Osteoblast (primary cell): ENCODE measurements around the gene EMSY. TPM values are rescaled to one million over a fixed set of nuclear protein-coding genes. Genes with fewer than 3 reads are reported as not detected.
"Not testable (repeated sequence)": the region's sequence is repeated elsewhere in the genome, so short reads cannot be mapped to it uniquely, and the experiment has no call there.

ENCODE experiments used
- DNase-seq: peaks from one replicate; pipeline ENCODE4 v3.0.0; 2011; ENCODE audit warnings: low spot score, mixed read lengths; ENCODE audit not compliant: insufficient read length; ENCODE audit errors: missing footprints
- H2AFZ ChIP-seq: 2 replicates; pipeline ENCODE4 v1.6.0; 2011; ENCODE audit warnings: mild to moderate bottlenecking, low read length
- H3K27ac ChIP-seq: 2 replicates; pipeline ENCODE4 v1.5.1; 2011; ENCODE audit warnings: mild to moderate bottlenecking, low read depth, low read length, moderate library complexity
- H3K27me3 ChIP-seq: 2 replicates; pipeline ENCODE4 v1.6.0; 2012; ENCODE audit warnings: mild to moderate bottlenecking, control low read depth, inconsistent platforms, low read length, moderate library complexity; ENCODE audit not compliant: insufficient read depth
- H3K36me3 ChIP-seq: 2 replicates; pipeline ENCODE4 v1.5.1; 2011; ENCODE audit warnings: mild to moderate bottlenecking, low read length, control low read depth, moderate library complexity; ENCODE audit not compliant: insufficient read depth
- H3K4me1 ChIP-seq: 2 replicates; pipeline ENCODE4 v1.5.1; 2011; ENCODE audit warnings: mild to moderate bottlenecking, low read length, control low read depth, moderate library complexity; ENCODE audit not compliant: insufficient read depth
- H3K4me2 ChIP-seq: 2 replicates; pipeline ENCODE4 v1.6.0; 2011; ENCODE audit warnings: mild to moderate bottlenecking, low read length; ENCODE audit not compliant: insufficient read depth
- H3K4me3 ChIP-seq: fragments of 200-600 bp; sonication (generic); 3 replicates; pipeline ENCODE4 v1.5.1; 2012; ENCODE audit warnings: mild to moderate bottlenecking, low read length, inconsistent platforms; ENCODE audit not compliant: insufficient read depth
- H3K79me2 ChIP-seq: 2 replicates; pipeline ENCODE4 v1.6.0; 2012; ENCODE audit warnings: mild to moderate bottlenecking, low read length, control low read depth, inconsistent platforms; ENCODE audit not compliant: insufficient read depth
- H3K9me3 ChIP-seq: 2 replicates; pipeline ENCODE4 v1.5.1; 2011; ENCODE audit warnings: low read depth, low read length, control low read depth
- H4K20me1 ChIP-seq: 2 replicates; pipeline ENCODE4 v1.6.0; 2012; ENCODE audit warnings: mild to moderate bottlenecking, low read length, control low read depth; ENCODE audit not compliant: insufficient read depth
- total RNA-seq: library from RNA; depleted of rRNA; stranded (reverse); fragments of >200 nt; gene quantifications from 2 replicates; pipeline ENCODE4 v1.2.3, GENCODE V29; 2012
- TF ChIP-seq, protein P1 (sequence below): IDR thresholded peaks from 2 replicates; pipeline ENCODE4 v1.5.1; 2011; ENCODE audit warnings: mild to moderate bottlenecking, low read depth, low read length, moderate library complexity; ENCODE audit errors: extremely low read depth

The EMSY gene
- total RNA-seq, 1 donor: 17.4 TPM

DNA sequence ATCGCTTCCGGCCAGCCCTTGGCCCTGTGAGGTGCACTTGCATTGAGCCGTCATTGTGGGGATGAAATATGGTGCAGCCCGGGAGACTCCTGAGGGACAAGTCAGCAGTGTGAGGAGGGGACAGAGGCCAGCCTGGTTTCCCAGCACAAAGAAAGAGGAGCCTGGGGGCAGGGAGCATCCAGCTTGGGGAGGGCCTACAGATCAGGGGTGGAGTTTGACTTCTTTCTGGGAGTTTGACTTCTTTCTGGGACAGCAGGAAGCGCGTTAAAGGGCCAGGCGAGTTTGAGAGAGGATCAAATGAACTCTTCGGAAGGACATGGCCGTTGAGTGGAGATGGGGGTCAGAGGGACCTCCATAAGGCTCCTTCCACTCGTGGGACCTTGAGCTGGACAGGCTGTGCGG is 133.8 kb downstream of the EMSY start:
- DNase-seq: peak; percentile 80
- TF ChIP-seq, protein P1, sequence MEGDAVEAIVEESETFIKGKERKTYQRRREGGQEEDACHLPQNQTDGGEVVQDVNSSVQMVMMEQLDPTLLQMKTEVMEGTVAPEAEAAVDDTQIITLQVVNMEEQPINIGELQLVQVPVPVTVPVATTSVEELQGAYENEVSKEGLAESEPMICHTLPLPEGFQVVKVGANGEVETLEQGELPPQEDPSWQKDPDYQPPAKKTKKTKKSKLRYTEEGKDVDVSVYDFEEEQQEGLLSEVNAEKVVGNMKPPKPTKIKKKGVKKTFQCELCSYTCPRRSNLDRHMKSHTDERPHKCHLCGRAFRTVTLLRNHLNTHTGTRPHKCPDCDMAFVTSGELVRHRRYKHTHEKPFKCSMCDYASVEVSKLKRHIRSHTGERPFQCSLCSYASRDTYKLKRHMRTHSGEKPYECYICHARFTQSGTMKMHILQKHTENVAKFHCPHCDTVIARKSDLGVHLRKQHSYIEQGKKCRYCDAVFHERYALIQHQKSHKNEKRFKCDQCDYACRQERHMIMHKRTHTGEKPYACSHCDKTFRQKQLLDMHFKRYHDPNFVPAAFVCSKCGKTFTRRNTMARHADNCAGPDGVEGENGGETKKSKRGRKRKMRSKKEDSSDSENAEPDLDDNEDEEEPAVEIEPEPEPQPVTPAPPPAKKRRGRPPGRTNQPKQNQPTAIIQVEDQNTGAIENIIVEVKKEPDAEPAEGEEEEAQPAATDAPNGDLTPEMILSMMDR: no peak
- no peaks in the 10 kb centered on the region for H3K79me2 ChIP-seq
- no peak overlapping the region for H3K4me3 ChIP-seq
- no peaks in the 10 kb centered on the region for H3K36me3 ChIP-seq
- peak overlapping the region; percentile 64 for H3K27ac ChIP-seq
- peak overlapping the region; percentile 72 for H2AFZ ChIP-seq
- no peaks in the 10 kb centered on the region for H3K9me3 ChIP-seq
- no peaks in the 10 kb centered on the region for H3K27me3 ChIP-seq
- peak overlapping the region; percentile 33 for H3K4me2 ChIP-seq
- H4K20me1 ChIP-seq: no peaks in the 10 kb centered on the region
- peaks cover 49% of the 10 kb centered on the region for H3K4me1 ChIP-seq

DNA sequence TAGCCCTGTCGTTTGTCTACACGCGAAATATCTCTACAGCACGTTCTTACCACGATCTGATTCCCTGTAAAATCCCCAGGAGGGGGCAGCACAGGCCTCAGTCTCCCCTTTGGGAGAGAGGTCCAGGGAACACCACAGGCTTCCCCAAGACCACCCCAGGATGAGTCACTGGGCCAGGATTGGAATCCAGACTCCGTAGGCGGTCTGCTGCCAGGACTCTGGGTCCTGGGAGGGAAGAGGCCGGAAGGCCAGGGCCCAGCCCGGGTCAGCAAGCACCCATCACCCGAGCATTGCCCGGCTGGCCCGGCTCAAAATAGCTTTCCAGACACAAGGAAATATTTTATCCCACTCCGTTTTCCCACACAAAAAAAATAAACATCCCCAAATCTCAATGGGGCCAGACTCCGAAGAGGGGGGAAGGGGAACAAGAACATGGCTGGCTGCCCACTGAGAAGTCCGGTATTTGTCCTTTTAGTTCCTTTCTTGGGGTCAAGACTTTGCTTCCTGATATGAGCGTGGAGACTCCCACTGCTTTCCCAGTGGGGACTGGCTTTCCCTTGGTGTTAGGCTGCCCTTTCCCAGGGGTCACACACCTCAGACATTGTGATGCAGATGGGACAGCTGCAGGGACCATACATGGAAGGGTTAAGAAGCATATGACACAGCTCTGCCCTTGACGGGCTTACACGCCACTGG is 134.4 kb downstream of the EMSY start:
- H3K36me3 ChIP-seq: no peaks in the 10 kb centered on the region
- H3K27me3 ChIP-seq: no peaks in the 10 kb centered on the region
- H2AFZ ChIP-seq: peak overlapping the region; percentile 72
- no peaks in the 10 kb centered on the region for H3K79me2 ChIP-seq
- H3K4me1 ChIP-seq: peaks cover 44% of the 10 kb centered on the region
- no peaks in the 10 kb centered on the region for H4K20me1 ChIP-seq
- TF ChIP-seq, protein P1: peak; percentile 44
- no peaks in the 10 kb centered on the region for H3K9me3 ChIP-seq
- peak; percentile 85 for DNase-seq
- H3K4me3 ChIP-seq: peak overlapping the region; percentile 14
- H3K4me2 ChIP-seq: peak overlapping the region; percentile 33
- peak overlapping the region; percentile 64 for H3K27ac ChIP-seq

DNA sequence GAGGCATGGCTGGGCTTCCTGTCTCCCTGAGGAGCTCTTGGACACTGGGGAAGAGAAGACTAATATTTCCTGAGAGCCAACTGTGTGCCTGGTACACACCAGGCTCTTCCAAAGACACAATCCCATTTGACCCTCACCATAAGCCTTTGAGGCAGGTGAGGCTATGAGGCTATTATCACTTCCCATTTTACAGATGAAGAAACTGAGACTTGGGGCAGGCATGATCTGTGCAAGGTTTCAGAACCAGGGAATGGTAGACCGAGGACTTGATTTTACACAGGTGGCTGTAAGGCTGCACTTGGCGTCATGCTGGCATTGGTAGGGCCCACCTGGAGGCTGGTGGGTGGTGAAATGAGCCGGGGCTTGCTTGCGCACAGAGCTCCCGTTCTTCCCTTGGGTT is 134.9 kb downstream of the EMSY start:
- Histone ChIP-seq H3K27ac (peak overlapping the region; percentile 64), H3K27me3 (no peaks in the 10 kb centered on the region), H3K79me2 (no peaks in the 10 kb centered on the region), H3K4me3 (no peak overlapping the region), H3K36me3 (no peaks in the 10 kb centered on the region), H3K4me1 (peaks cover 38% of the 10 kb centered on the region), H2AFZ (peak overlapping the region; percentile 72), H4K20me1 (no peaks in the 10 kb centered on the region), H3K4me2 (peak overlapping the region; percentile 33), H3K9me3 (no peaks in the 10 kb centered on the region)
- TF ChIP-seq, protein P1: no peak
- no peak for DNase-seq

DNA sequence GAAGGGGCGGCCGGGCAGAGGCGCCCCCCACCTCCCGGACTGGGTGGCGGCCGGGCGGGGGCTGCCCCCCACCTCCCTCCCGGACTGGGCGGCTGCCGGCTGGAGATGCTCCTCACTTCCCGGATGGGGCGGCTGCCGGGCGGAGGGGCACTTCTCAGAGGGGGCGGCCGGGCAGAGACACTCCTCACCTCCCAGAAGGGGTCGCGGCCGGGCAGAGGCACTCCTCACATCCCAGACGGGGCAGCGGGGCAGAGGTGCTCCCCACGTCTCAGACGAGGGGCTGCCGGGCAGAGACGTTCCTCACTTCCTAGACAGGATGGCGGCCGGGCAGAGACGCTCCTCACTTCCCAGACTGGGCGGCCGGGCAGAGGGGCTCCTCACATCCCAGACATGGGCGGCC is 137.7 kb downstream of the EMSY start:
- H4K20me1 ChIP-seq, H3K27ac ChIP-seq, H2AFZ ChIP-seq, H3K36me3 ChIP-seq, H3K27me3 ChIP-seq, H3K4me3 ChIP-seq, DNase-seq, H3K9me3 ChIP-seq, H3K4me2 ChIP-seq, H3K79me2 ChIP-seq: not testable (repeated sequence)
- peaks cover 25% of the 10 kb centered on the region for H3K4me1 ChIP-seq
